HEK293 (cell line): Measurements from ENCODE around the gene TMPRSS5.

ENCODE experiments used
- CTCF ChIA-PET: fragments of 350-600 bp; formaldehyde crosslinking; extraction: SDS; loops from one replicate; lab custom pipeline; 2021; ENCODE audit warnings: antibody characterized with exemption; lab: Yijun Ruan, JAX
- POLR2A ChIA-PET: fragments of 300-600 bp; formaldehyde crosslinking; extraction: SDS; loops from one replicate; lab custom pipeline; 2020; ENCODE audit warnings: antibody characterized with exemption, inconsistent platforms; lab: Yijun Ruan, JAX
- H3K27ac ChIP-seq: fragments of 200-500 bp; sonication (Bioruptor generic); 2 replicates; pipeline ENCODE4 v1.5.1; 2014; ENCODE audit warnings: low read depth, low read length, control low read depth, inconsistent platforms; ENCODE audit errors: extremely low read depth
- H3K36me3 ChIP-seq, 2 experiments: fragments of 200-500 bp in 1 of 2; sonication (Bioruptor generic) in 1 of 2; 1 replicate in 1 of 2; 2 replicates in 1 of 2; pipeline ENCODE4 v1.5.1; 2014 to 2017; ENCODE audit warnings: inconsistent platforms in 2 of 2, low read length in 2 of 2; ENCODE audit not compliant: control insufficient read depth in 2 of 2, insufficient read depth in 1 of 2
- H3K4me1 ChIP-seq: fragments of 200-500 bp; sonication (Bioruptor generic); 2 replicates; pipeline ENCODE4 v1.5.1; 2014; ENCODE audit warnings: mild to moderate bottlenecking, low read length, inconsistent platforms; ENCODE audit not compliant: control insufficient read depth, insufficient read depth
- H3K4me3 ChIP-seq: 2 replicates; pipeline ENCODE4 v1.5.1; 2011; ENCODE audit warnings: low read depth, mild to moderate bottlenecking, control low read depth, low read length, moderate library complexity
- H3K9me3 ChIP-seq: fragments of 200-500 bp; sonication (Bioruptor generic); 2 replicates; pipeline ENCODE4 v1.5.1; 2014; ENCODE audit warnings: low read depth, low read length, inconsistent platforms; ENCODE audit not compliant: control insufficient read depth, insufficient read depth
- BCL11A ChIP-seq: fragments of 450-650 bp; formaldehyde crosslinking; IDR thresholded peaks from 2 replicates; pipeline ENCODE4 v1.5.1; 2016; ENCODE audit warnings: low read depth, missing biosample characterization, missing genetic modification characterization
- EGR2 ChIP-seq: fragments of 450-650 bp; formaldehyde crosslinking; IDR thresholded peaks from 2 replicates; pipeline ENCODE4 v1.5.1; 2016; ENCODE audit warnings: low read depth, missing biosample characterization, missing genetic modification characterization
- GLI4 ChIP-seq: fragments of 450-650 bp; formaldehyde crosslinking; IDR thresholded peaks from 2 replicates; pipeline ENCODE4 v1.5.1; 2016; ENCODE audit warnings: missing biosample characterization, missing genetic modification characterization
- HOXC10 ChIP-seq: sonication (generic); formaldehyde crosslinking; IDR thresholded peaks from 2 replicates; pipeline ENCODE4 v1.8.1; 2023; ENCODE audit warnings: mild to moderate bottlenecking, missing genetic modification reagents
- KLF10 ChIP-seq: fragments of 450-650 bp; IDR thresholded peaks from 2 replicates; pipeline ENCODE4 v1.5.1; 2018; ENCODE audit warnings: missing biosample characterization, mild to moderate bottlenecking, missing genetic modification characterization
- KLF16 ChIP-seq: fragments of 450-650 bp; formaldehyde crosslinking; IDR thresholded peaks from 2 replicates; pipeline ENCODE4 v1.5.1; 2017; ENCODE audit warnings: missing biosample characterization, missing genetic modification characterization
- REPIN1 ChIP-seq: fragments of 450-650 bp; formaldehyde crosslinking; IDR thresholded peaks from 2 replicates; pipeline ENCODE4 v1.5.1; 2017; ENCODE audit warnings: missing biosample characterization, missing genetic modification characterization, low read depth
- SCRT1 ChIP-seq: fragments of 450-650 bp; formaldehyde crosslinking; IDR thresholded peaks from 2 replicates; pipeline ENCODE4 v1.5.1; 2016; ENCODE audit warnings: missing biosample characterization, missing genetic modification characterization, borderline replicate concordance
- SETDB1 ChIP-seq: IDR thresholded peaks from one replicate; pipeline ENCODE4 v1.6.1; 2017; ENCODE audit warnings: mild to moderate bottlenecking, low read length, moderate library complexity, mixed read lengths; ENCODE audit not compliant: insufficient read length
- SP3 ChIP-seq: fragments of 450-650 bp; formaldehyde crosslinking; IDR thresholded peaks from 2 replicates; pipeline ENCODE4 v1.5.1; 2016; ENCODE audit warnings: missing biosample characterization, missing genetic modification characterization
- ZBTB11 ChIP-seq: fragments of 450-650 bp; formaldehyde crosslinking; conservative IDR thresholded peaks from 2 replicates; pipeline ENCODE4 v1.5.1; 2016; ENCODE audit warnings: low read depth, missing biosample characterization, missing genetic modification characterization
- ZBTB20 ChIP-seq: fragments of 450-650 bp; formaldehyde crosslinking; IDR thresholded peaks from 2 replicates; pipeline ENCODE4 v1.5.1; 2016; ENCODE audit warnings: missing biosample characterization, missing genetic modification characterization
- ZBTB6 ChIP-seq: fragments of 450-650 bp; formaldehyde crosslinking; IDR thresholded peaks from 2 replicates; pipeline ENCODE4 v1.5.1; 2017; ENCODE audit warnings: missing biosample characterization, missing genetic modification characterization
- ZFHX2 ChIP-seq: fragments of 450-650 bp; formaldehyde crosslinking; conservative IDR thresholded peaks from 2 replicates; pipeline ENCODE4 v1.5.1; 2016; ENCODE audit warnings: missing biosample characterization, missing genetic modification characterization
- ZFP3 ChIP-seq: fragments of 450-650 bp; formaldehyde crosslinking; IDR thresholded peaks from 2 replicates; pipeline ENCODE4 v1.5.1; 2016; ENCODE audit warnings: low read depth, missing biosample characterization, missing genetic modification characterization
- ZNF146 ChIP-seq: fragments of 450-650 bp; formaldehyde crosslinking; IDR thresholded peaks from 2 replicates; pipeline ENCODE4 v1.5.1; 2016; ENCODE audit warnings: missing biosample characterization, missing genetic modification characterization
- ZNF366 ChIP-seq: fragments of 450-650 bp; formaldehyde crosslinking; conservative IDR thresholded peaks from 2 replicates; pipeline ENCODE4 v1.5.1; 2016; ENCODE audit warnings: missing biosample characterization, missing genetic modification characterization
- ZNF416 ChIP-seq: fragments of 450-650 bp; formaldehyde crosslinking; IDR thresholded peaks from 2 replicates; pipeline ENCODE4 v1.5.1; 2016; ENCODE audit warnings: missing biosample characterization, missing genetic modification characterization
- ZNF473 ChIP-seq: fragments of 450-650 bp; formaldehyde crosslinking; IDR thresholded peaks from 2 replicates; pipeline ENCODE4 v1.5.1; 2017; ENCODE audit warnings: missing biosample characterization, missing genetic modification characterization
- ZNF510 ChIP-seq: fragments of 450-650 bp; formaldehyde crosslinking; IDR thresholded peaks from 2 replicates; pipeline ENCODE4 v1.5.1; 2018; ENCODE audit warnings: mild to moderate bottlenecking, missing genetic modification characterization, missing biosample characterization; ENCODE audit not compliant: insufficient replicate concordance
- ZNF530 ChIP-seq: fragments of 450-650 bp; formaldehyde crosslinking; IDR thresholded peaks from 2 replicates; pipeline ENCODE4 v1.5.1; 2016; ENCODE audit warnings: low read depth, missing biosample characterization, missing genetic modification characterization
- ZNF596 ChIP-seq: fragments of 450-650 bp; IDR thresholded peaks from 2 replicates; pipeline ENCODE4 v1.5.0; 2018; ENCODE audit warnings: missing biosample characterization, mild to moderate bottlenecking, missing genetic modification characterization, moderate library complexity
- ZNF623 ChIP-seq: fragments of 450-650 bp; formaldehyde crosslinking; IDR thresholded peaks from 2 replicates; pipeline ENCODE4 v1.5.1; 2016; ENCODE audit warnings: missing biosample characterization, missing genetic modification characterization
- ZNF658 ChIP-seq: fragments of 450-650 bp; formaldehyde crosslinking; IDR thresholded peaks from 2 replicates; pipeline ENCODE4; 2016; ENCODE audit warnings: missing biosample characterization, missing genetic modification characterization
- ZNF664 ChIP-seq: fragments of 450-650 bp; formaldehyde crosslinking; IDR thresholded peaks from 2 replicates; pipeline ENCODE4 v1.5.1; 2016; ENCODE audit warnings: missing biosample characterization, missing genetic modification characterization
- ZNF670 ChIP-seq: fragments of 450-650 bp; formaldehyde crosslinking; IDR thresholded peaks from 2 replicates; pipeline ENCODE4 v1.5.1; 2016; ENCODE audit warnings: missing biosample characterization, missing genetic modification characterization, low read depth
- ZNF747 ChIP-seq: fragments of 450-650 bp; formaldehyde crosslinking; IDR thresholded peaks from 2 replicates; pipeline ENCODE4 v1.5.1; 2016; ENCODE audit warnings: missing biosample characterization, missing genetic modification characterization
- ZNF792 ChIP-seq: fragments of 450-650 bp; formaldehyde crosslinking; IDR thresholded peaks from 2 replicates; pipeline ENCODE4 v1.5.1; 2016; ENCODE audit warnings: missing biosample characterization, missing genetic modification characterization
- ZSCAN30 ChIP-seq: fragments of 450-650 bp; IDR thresholded peaks from 2 replicates; pipeline ENCODE4 v1.5.1; 2018; ENCODE audit warnings: missing biosample characterization, mild to moderate bottlenecking, missing genetic modification characterization, moderate library complexity
- TF ChIP-seq, protein P1 (sequence below): fragments of 450-650 bp; formaldehyde crosslinking; IDR thresholded peaks from 2 replicates; pipeline ENCODE4 v1.5.1; 2016; ENCODE audit warnings: missing biosample characterization, missing genetic modification characterization, borderline replicate concordance

The TMPRSS5 gene

DNA sequence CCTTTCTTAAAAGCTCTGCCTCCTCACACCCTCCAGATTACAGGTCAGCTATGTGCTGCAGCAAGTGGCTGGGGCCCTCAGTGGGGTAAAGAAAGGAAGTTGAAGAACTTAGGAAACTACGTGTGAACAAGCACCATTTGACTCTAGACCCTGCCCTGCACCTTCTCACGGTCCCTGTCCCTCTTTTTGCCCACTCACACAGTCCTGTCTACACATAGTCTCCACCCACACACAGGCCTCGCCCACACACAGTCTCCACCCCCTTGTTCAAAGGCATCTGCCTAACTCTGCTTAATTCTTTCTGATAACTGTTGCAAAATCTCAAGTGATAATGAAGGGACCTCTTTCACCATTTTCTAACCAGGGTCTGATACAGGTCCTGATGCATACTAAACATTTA lies 59.0 kb downstream of the TMPRSS5 start:
- H3K36me3 ChIP-seq: no peaks in the 10 kb centered on the region
- ChIA-PET CTCF (interaction anchor here (0.8 to 1.1 kb wide), 2 partner anchors 13 to 115 kb away, joined by 3 read pairs; no protein-coding TSS in a partner anchor), POLR2A (no interaction called here)

DNA sequence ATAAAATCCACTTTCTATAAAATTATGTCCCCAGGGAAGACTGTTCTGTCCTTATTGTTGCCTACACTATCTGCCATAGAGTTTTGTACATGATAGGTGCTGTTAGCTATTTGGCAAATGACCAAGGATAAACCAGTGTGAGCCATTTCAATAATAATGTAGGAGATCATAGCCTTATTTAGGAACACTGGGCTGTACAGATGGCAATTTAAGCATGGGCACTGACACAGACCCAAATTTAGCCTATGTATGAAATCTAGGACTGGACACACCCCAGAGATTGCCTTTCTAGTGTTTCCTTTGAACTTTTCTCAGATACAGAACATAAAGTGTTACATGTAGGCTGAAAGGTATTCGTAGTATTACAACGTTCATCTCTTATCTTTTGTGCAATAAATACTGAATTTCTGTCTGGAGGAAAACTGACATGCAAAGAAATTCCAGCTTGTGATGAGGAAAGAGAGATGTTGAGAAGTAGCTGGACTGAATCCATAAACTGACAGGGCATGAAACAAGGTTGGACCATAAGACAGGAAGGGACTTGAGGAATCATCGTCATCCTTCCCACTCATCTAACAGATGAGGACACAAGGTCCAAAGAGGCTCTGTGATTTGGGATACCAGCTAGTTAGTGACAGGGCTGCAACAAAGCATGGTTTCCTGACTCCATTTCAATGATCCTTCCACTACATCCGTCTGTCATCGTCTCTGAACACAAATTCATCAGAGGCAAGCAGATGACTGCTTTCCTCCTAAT lies 60.3 kb downstream of the TMPRSS5 start:
- POLR2A ChIA-PET: no interaction called here

More for the DNA sequence above, 59.0 kb downstream of the TMPRSS5 start:
- Histone ChIP-seq H3K27ac (no peak overlapping the region), H3K4me1 (no peaks in the 10 kb centered on the region)
- TF ChIP-seq ZNF510 (tag by site-specific recombination): no peak
- TF ChIP-seq KLF16 (tag by site-specific recombination): no peak
- TF ChIP-seq ZNF670 (tag by site-specific recombination): no peak
- TF ChIP-seq KLF10 (tag by site-specific recombination): no peak
- TF ChIP-seq EGR2 (tag by site-specific recombination): peak; percentile 59; the same call in 1 of the 2 replicates
- TF ChIP-seq ZFHX2 (tag by site-specific recombination): peak; percentile 68
- TF ChIP-seq, all 188 proteins: peak for 2
- Histone ChIP-seq H3K9me3 (no peaks in the 10 kb centered on the region), H3K4me3 (no peak overlapping the region)

GRCh38 chr11:113644605-113645004 lies 61.5 kb downstream of the TMPRSS5 start:
- Histone ChIP-seq H3K9me3 (no peaks in the 10 kb centered on the region), H3K4me1 (no peaks in the 10 kb centered on the region), H3K4me3 (no peak overlapping the region), H3K36me3 (no peaks in the 10 kb centered on the region), H3K27ac (no peak overlapping the region)
- CTCF ChIA-PET: interaction anchor here (0.7 kb wide), 1 partner anchor 152 kb away, joined by 3 read pairs; no protein-coding TSS in a partner anchor
- POLR2A ChIA-PET: no interaction called here
- TF ChIP-seq ZNF747: no peak
- no peak for TF ChIP-seq GLI4 (tag by site-specific recombination)
- no peak for TF ChIP-seq HOXC10 (CRISPR knock-in tag)
- TF ChIP-seq SETDB1: no peak
- no peak for TF ChIP-seq REPIN1
- no peak for TF ChIP-seq ZBTB11 (tag by site-specific recombination)
- no peak for TF ChIP-seq ZNF473 (tag by site-specific recombination)
- TF ChIP-seq ZFP3 (tag by site-specific recombination): no peak
- no peak for TF ChIP-seq SCRT1
- TF ChIP-seq ZFHX2 (tag by site-specific recombination): no peak
- no peak for TF ChIP-seq ZNF623 (tag by site-specific recombination)
- no peak for TF ChIP-seq SP3 (tag by site-specific recombination)
- no peak for TF ChIP-seq ZNF146 (tag by site-specific recombination)
- TF ChIP-seq KLF10 (tag by site-specific recombination): no peak
- TF ChIP-seq ZNF792: no peak
- TF ChIP-seq ZBTB6 (tag by site-specific recombination): no peak
- no peak for TF ChIP-seq BCL11A (tag by site-specific recombination)
- TF ChIP-seq, protein P1, sequence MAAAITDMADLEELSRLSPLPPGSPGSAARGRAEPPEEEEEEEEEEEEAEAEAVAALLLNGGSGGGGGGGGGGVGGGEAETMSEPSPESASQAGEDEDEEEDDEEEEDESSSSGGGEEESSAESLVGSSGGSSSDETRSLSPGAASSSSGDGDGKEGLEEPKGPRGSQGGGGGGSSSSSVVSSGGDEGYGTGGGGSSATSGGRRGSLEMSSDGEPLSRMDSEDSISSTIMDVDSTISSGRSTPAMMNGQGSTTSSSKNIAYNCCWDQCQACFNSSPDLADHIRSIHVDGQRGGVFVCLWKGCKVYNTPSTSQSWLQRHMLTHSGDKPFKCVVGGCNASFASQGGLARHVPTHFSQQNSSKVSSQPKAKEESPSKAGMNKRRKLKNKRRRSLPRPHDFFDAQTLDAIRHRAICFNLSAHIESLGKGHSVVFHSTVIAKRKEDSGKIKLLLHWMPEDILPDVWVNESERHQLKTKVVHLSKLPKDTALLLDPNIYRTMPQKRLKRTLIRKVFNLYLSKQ: no peak
- no peak for TF ChIP-seq ZNF658 (tag by site-specific recombination)

More for the DNA sequence above, 60.3 kb downstream of the TMPRSS5 start:
- CTCF ChIA-PET: no interaction called here
- TF ChIP-seq ZNF664: no peak
- TF ChIP-seq ZNF530 (tag by site-specific recombination): no peak
- no peak for TF ChIP-seq ZNF596
- TF ChIP-seq ZBTB20: no peak
- TF ChIP-seq ZSCAN30 (tag by site-specific recombination): no peak
- TF ChIP-seq SP3 (tag by site-specific recombination): no peak
- TF ChIP-seq ZNF366 (tag by site-specific recombination): no peak
- TF ChIP-seq ZNF416 (tag by site-specific recombination): no peak
- TF ChIP-seq, all 188 proteins: peak for 0
- Histone ChIP-seq H3K9me3 (no peaks in the 10 kb centered on the region), H3K4me1 (no peaks in the 10 kb centered on the region), H3K36me3 (no peaks in the 10 kb centered on the region), H3K27ac (no peak overlapping the region), H3K4me3 (no peak overlapping the region)
